OCI-LY3 (cell line): ENCODE results near the gene MAN1A1.

Experiments
- H2AFZ ChIP-seq: fragments of 200-600, 300-600 bp; shearing (Covaris generic); 2 replicates; pipeline ENCODE4 v1.6.0; 2014; ENCODE audit warnings: antibody characterized with exemption, low read depth, low read length
- H3K27ac ChIP-seq: fragments of 200-600, 300-600 bp; sonication (generic); 2 replicates; pipeline ENCODE4 v1.5.1; 2014; ENCODE audit warnings: mild to moderate bottlenecking, low read length, moderate library complexity, mixed read lengths
- H3K27me3 ChIP-seq: fragments of 200-600, 300-600 bp; sonication (generic); 2 replicates; pipeline ENCODE4 v1.6.1; 2014; ENCODE audit warnings: low read depth, low read length, mixed read lengths
- H3K36me3 ChIP-seq: fragments of 200-600, 300-600 bp; sonication (generic); replicated peaks from 2 replicates; pipeline ENCODE3; 2014; ENCODE audit warnings: low read depth, low read length, mixed read lengths
- H3K4me1 ChIP-seq: fragments of 300-600, 200-600 bp; sonication (generic); 2 replicates; pipeline ENCODE4 v1.6.1; 2014; ENCODE audit warnings: low read length, mixed read lengths
- H3K4me2 ChIP-seq: fragments of 200-600, 300-600 bp; sonication (generic); 2 replicates; pipeline ENCODE4 v1.6.1; 2014; ENCODE audit warnings: low read length, mixed read lengths
- H3K4me3 ChIP-seq: fragments of 300-600, 200-600 bp; sonication (generic); 2 replicates; pipeline ENCODE4 v1.5.1; 2014; ENCODE audit warnings: antibody characterized with exemption, mild to moderate bottlenecking, low read length, moderate library complexity
- H3K79me2 ChIP-seq: fragments of 300-600, 200-600 bp; shearing (Covaris generic); 2 replicates; pipeline ENCODE4 v1.6.1; 2014; ENCODE audit warnings: mild to moderate bottlenecking, low read length, mixed read lengths
- H3K9ac ChIP-seq: fragments of 300-600, 200-600 bp; shearing (Covaris generic); 2 replicates; pipeline ENCODE4 v1.6.0; 2014; ENCODE audit warnings: mild to moderate bottlenecking, low read length, moderate library complexity
- H3K9me3 ChIP-seq: fragments of 200-600, 300-600 bp; shearing (Covaris generic); 2 replicates; pipeline ENCODE4 v1.6.1; 2014; ENCODE audit warnings: low read length, mixed read lengths; ENCODE audit not compliant: insufficient read depth
- H4K20me1 ChIP-seq: fragments of 200-600, 300-600 bp; sonication (generic); 2 replicates; pipeline ENCODE4 v1.6.1; 2016; ENCODE audit warnings: low read length, mixed read lengths; ENCODE audit not compliant: insufficient read depth
- CTCF ChIP-seq: fragments of 200-600, 300-600 bp; sonication (generic); IDR thresholded peaks from 2 replicates; pipeline ENCODE4 v1.5.1; 2014; ENCODE audit warnings: antibody characterized with exemption, low read length, low read depth
- EZH2phosphoT487 ChIP-seq: fragments of 200-600 bp; shearing (Covaris generic); IDR thresholded peaks from 2 replicates; pipeline ENCODE4 v1.6.1; 2018; ENCODE audit warnings: antibody characterized with exemption, mixed run types, low read depth

MAN1A1 gene

GRCh38 chr6:119348748-119349360 lies 707 bp downstream of the MAN1A1 start:
- Histone ChIP-seq H4K20me1 (no peaks in the 10 kb centered on the region), H3K36me3 (peaks cover 2% of the 10 kb centered on the region), H3K4me3 (peak overlapping the region; percentile 86), H3K27ac (0 out of 2 replicates have a peak overlapping the region, but pooled peaks have one; percentile 11), H3K9me3 (no peaks in the 10 kb centered on the region), H2AFZ (peak overlapping the region; percentile 56; the same call in 1 of the 2 replicates), H3K4me1 (peaks cover 34% of the 10 kb centered on the region), H3K27me3 (no peaks in the 10 kb centered on the region), H3K79me2 (peaks cover 29% of the 10 kb centered on the region), H3K9ac (peak overlapping the region; percentile 97), H3K4me2 (peak overlapping the region; percentile 75)
- TF ChIP-seq CTCF (no peak), EZH2phosphoT487 (no peak)

DNA sequence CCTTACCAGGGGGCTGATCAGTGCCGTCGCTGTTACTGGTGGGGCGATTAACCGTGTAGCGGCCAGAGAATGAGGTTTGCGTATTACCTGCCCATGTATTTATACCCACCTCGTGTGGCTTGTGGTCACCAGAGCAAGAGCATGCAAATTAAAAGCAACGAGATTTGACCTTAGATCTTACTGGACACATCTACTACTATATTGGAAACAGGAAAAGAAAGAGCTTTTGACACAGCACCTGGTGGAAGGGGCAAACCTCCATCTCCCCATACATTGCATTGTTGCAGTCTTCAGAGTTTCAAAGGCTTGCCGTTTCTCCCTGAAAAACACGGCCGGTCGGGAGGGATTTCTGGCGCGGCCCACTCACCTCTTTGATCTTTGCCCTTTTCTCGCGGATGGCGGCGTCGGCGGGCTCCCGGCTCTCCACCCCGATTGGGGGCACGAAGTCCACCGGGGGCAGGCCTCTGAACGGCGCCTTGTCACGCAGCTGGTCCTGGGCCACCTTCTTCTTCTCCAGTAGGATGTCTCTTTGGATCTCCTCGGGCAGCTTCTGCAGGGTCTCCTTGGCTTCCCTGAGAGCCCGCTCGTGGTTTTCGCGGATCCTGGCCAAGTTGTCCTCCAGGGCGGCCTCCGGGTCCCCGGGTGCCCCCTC lies 1.3 kb downstream of the MAN1A1 start:
- H3K4me1 ChIP-seq: peaks cover 28% of the 10 kb centered on the region
- peak overlapping the region; percentile 97 for H3K9ac ChIP-seq
- peak overlapping the region; percentile 75 for H3K4me2 ChIP-seq
- no peaks in the 10 kb centered on the region for H4K20me1 ChIP-seq
- H3K9me3 ChIP-seq: no peaks in the 10 kb centered on the region
- H3K27me3 ChIP-seq: no peaks in the 10 kb centered on the region
- H3K27ac ChIP-seq: no peak overlapping the region
- no peak overlapping the region for H2AFZ ChIP-seq
- no peak for TF ChIP-seq EZH2phosphoT487
- no peak for TF ChIP-seq CTCF
- peaks cover 29% of the 10 kb centered on the region for H3K79me2 ChIP-seq
- H3K4me3 ChIP-seq: peak overlapping the region; percentile 86
- H3K36me3 ChIP-seq: peaks cover 2% of the 10 kb centered on the region

DNA sequence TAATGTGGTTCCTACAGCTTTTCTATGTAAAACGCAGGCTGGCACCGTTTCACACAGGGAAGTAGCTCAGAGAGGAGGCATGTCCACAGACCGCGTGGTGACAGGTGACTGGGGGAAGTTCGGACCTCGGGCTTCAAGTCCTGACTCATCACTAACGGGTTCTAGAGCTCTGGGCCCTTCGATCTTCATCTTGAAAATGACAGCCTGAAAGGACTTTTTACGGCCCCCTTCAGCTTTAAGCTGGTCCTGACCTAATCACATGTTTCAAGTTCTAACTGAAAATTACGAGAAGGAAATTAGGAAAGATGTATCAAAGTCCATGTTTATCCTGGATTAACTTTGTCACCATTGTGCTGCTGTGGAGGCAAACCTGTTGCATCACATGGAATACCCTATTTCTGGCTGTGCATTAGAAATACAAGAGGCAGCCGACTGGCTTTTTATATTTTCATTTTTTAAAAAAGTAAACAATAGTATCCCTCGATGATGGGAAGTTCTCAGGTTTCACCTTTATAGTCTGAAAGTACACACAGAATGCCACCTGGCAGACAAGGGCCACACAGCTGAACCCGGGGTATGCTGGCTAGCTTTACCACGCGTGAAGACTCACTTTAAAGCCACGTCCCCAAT lies 2.0 kb downstream of the MAN1A1 start:
- Histone ChIP-seq H3K27me3 (no peaks in the 10 kb centered on the region), H3K4me3 (peak overlapping the region; percentile 86), H3K79me2 (peaks cover 29% of the 10 kb centered on the region), H2AFZ (no peak overlapping the region), H4K20me1 (no peaks in the 10 kb centered on the region), H3K4me2 (peak overlapping the region; percentile 75), H3K4me1 (peaks cover 22% of the 10 kb centered on the region), H3K36me3 (peaks cover 2% of the 10 kb centered on the region), H3K9me3 (no peaks in the 10 kb centered on the region), H3K9ac (peak overlapping the region; percentile 97), H3K27ac (no peak overlapping the region)
- TF ChIP-seq CTCF (no peak), EZH2phosphoT487 (no peak)

- no peaks in the 10 kb centered on the region for H4K20me1 ChIP-seq
- no peaks in the 10 kb centered on the region for H3K27me3 ChIP-seq
- TF ChIP-seq EZH2phosphoT487 (no peak), CTCF (no peak)
- no peak overlapping the region for H2AFZ ChIP-seq
- peaks cover 26% of the 10 kb centered on the region for H3K79me2 ChIP-seq
- no peak overlapping the region for H3K27ac ChIP-seq
- H3K4me1 ChIP-seq: peaks cover 19% of the 10 kb centered on the region
- no peaks in the 10 kb centered on the region for H3K9me3 ChIP-seq
- no peak overlapping the region for H3K9ac ChIP-seq
- peak overlapping the region; percentile 75 for H3K4me2 ChIP-seq
- H3K4me3 ChIP-seq: peak overlapping the region; percentile 86
- H3K36me3 ChIP-seq: peaks cover 2% of the 10 kb centered on the region
These were observed 2.6 kb downstream of the MAN1A1 start for GRCh38 chr6:119346936-119347335.
